NCI-H2081 treated with DMSO at 0.1 percent for 48 hours (cell line): ENCODE results near the gene SPECC1L.

ENCODE experiments used
- DNase-seq: peaks from one replicate; lab custom pipeline; 2025; lab: John Stamatoyannopoulos, UW

The SPECC1L gene

DNA sequence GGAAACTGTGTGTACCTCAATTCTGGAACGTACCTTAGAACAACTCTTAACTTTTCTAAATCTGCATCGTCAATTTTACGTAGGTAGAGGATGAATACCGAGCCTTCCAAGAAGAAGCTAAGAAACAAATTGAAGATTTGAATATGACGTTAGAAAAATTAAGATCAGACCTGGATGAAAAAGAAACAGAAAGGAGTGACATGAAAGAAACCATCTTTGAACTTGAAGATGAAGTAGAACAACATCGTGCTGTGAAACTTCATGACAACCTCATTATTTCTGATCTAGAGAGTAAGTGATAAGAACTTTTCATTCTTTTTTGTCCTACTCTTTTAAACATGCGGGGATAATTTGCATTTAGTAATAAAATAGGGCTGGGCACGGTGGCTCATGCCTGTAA, 53.5 kb downstream of the SPECC1L start:
- DNase-seq = no peak

DNA sequence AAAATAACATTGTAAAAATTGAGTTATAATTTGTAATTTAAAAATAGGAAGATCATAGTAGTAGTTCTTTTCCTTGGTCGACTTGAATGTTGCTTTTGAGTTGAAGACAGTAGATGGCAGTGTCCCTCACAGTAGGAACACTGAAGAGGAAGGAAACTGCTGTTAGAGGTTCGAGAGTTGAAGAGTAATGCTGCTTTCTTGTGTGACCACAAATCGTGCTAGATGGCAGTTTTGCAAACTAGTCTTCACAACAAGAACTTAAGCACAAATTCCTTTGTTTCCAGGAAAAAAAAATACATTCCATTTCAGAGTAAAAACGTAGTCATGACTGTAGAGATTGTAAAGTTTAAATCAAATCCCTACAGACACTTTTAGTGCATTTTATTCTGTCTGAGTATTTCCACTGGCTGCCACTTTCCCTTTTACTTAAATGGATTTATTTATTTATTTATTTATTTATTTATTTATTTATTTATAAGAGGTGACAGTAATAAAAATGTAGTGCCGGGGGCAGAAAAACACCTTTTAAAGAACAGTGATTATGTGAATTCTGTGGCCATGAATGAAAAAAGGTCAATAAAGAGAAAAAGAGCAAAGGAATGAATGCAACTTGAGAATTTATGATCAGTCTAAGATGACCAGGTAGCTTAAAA, 54.6 kb downstream of the SPECC1L start:
- DNase-seq = no peak

GRCh38 chr22:24326266-24326665, 55.6 kb downstream of the SPECC1L start:
- no peak for DNase-seq

- DNase-seq = no peak
These were observed 57.2 kb downstream of the SPECC1L start for GRCh38 chr22:24327832-24328231.

- DNase-seq = no peak
These were observed 58.8 kb downstream of the SPECC1L start for GRCh38 chr22:24329453-24329852.

- DNase-seq = no peak
These were observed 60.0 kb downstream of the SPECC1L start for GRCh38 chr22:24330636-24331035.

DNA sequence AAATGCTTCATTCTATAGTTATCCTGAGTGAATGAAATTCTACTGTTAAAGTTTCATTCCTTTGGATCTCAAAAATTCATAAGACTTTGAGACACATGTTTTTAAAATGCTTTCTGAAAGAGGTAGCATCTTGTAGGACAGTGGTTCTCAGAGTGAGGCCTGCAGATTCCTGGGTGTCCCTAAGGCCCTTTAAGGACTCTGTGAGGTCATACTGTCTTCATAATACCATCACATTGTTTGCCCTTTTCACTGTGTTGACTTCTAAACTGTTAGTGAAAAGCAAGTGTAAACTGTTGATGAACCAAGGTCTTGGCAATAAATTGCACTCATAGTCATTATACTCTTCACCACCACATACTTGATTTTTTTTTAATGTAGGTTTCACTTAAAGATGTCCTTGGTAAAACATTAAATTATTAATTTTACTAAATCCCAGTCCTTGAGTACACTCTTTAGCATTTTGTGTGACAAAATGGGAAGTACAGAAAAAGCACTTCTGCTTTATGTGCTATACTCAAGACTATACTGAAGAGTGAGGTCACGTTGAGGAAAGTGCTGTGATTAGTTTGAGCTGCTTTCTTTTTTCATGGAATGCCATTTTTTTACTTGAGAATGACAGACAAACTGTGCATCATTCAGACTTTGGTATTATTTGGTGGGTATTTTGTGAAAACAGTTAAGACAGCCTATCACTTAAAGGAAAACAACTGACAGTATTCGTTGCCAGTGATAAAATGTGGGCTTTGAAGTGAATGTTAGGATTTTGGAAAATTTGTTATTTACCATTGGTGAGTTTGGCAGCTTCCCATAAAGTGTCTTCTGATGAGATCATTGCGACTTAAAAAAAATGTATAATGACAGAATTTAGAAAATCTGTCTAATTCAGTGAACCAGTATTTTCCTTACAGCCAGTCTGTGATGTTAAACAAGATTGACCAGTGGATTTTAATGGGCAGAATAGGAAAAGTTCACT, 61.1 kb downstream of the SPECC1L start:
- no peak for DNase-seq

DNA sequence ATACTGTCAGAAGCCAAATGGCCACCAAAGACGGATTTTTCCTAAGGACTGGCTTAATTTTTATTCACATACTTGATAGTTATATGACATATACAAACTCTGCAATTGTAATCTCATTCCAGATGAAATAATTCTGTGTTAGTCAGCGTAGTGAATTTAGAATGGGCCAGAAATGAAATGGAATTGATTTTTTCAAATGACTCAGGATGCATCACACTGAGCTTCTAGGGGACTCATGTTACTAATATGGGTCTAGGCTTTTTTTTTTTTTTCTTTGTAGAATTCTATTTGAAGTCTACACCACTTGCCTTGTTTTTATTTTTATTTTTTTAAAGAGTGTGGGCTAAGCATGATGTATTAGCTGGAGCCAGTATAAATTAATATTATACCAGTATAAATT, 62.7 kb downstream of the SPECC1L start:
- DNase-seq = no peak

GRCh38 chr22:24335496-24335895, 64.9 kb downstream of the SPECC1L start:
- DNase-seq = no peak

- no peak for DNase-seq
These were observed 67.4 kb downstream of the SPECC1L start for GRCh38 chr22:24337894-24338645.

DNA sequence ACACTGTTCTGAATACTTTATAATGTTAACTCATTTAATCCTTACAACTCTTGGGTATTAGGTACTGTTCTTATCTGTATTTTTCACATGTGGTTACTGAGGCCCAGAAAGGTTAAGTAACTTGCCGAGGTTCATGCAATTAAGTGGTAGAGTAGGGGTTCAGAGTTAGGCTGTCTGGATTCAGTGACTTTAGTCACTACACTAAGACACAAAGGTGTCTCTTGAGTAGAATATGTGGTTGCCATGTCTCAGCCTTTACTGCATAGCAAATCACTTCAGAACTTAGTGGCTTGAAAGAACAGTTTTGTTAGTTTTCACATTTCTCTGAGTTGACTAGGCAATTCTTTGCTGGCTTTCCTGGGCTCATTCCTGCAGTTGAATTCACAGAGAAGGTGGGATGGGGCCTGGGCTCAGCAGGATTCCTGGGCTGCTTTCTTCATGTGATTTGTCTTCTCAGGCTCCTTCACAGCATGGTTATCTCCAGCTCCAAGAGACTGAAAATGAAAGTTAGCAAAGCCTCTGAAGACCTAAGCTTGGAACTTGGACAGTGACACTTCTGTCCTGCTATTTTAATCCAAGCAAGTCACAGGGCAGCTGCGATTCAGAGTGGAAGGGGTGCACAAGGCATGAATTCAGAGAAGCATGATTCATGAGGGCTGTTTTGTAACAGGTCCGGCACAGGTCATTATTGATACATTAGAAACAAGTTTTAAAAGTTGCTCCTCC, 68.3 kb downstream of the SPECC1L start:
- no peak for DNase-seq

- DNase-seq = no peak
These were observed 68.8 kb downstream of the SPECC1L start for GRCh38 chr22:24339452-24339747.

DNA sequence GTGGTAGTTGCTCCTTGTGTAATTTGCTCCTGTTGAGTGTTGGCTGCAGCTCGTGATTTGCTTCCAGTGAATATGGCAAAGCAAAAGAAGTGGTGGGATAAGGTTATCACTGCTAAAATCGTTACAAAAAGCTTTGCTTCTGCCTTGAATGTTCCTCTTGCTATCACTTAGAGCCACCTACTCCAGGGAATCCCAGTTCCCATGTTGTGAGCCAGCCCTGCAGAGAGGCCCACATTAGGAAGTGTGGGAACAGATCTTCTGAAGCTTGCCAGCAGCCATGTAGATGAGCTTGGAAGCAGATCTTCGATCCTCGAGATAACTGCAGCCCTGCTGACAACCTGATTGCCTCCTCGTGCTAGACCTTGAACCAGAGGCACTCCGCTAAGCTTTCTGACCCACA, 71.0 kb downstream of the SPECC1L start:
- DNase-seq = no peak

DNA sequence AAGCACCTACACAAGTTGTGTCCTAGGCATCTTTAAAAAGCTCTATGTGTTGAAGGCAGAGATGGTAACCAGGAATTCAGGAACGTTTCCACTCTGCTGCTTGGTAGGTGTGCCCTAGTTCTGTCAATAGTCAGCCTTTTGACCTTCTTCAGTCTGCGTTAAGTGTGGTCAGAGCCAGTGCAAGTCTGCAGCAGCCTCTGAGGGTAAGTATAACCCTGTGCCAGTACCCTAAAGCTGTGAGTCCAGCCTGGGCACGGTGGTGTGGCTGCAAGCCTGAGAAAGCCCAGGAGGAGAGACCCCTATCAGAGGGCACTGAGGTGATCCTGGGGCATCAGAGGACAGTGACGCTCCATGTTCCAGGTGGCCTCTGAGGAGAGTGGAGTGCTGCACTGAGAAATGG, 80.0 kb downstream of the SPECC1L start:
- no peak for DNase-seq

DNA sequence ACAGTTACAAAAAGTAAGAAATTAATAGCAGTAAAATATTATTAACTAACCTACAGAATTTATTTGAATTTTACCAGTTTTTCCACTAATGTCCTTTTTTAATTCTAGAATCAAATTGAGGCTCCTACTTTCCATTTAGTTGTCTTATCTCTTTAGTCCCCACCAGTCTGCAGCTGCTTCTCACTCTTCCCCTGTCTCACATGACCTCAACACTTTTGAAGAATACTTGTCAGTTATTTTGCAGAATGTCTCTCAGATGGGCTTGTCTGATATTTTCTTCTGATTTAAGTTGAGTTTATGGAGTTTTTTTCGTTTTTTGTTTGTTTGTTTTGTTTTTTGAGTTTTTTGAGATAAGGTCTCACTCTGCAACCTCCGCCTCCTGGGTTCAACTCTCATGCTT, 82.5 kb downstream of the SPECC1L start:
- no peak for DNase-seq

DNA sequence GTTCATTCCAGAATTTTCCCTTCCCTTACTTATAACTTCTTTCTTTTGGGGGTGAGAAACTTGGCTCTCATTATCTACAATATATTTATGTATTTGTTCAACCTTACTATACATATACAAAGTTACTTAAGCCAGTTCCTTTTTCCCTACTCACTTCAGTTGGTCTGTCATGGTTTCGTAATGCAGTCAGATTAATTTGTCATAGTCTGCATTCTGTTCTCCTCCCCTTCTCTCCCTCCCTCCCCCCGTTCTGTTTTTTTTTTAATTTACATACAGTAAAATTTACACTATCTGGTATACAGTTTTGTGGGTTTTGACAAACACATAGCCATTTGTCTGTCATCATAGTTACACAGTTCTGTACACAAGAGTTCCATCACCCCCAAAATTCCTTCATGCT, 84.9 kb downstream of the SPECC1L start:
- DNase-seq = no peak

GRCh38 chr22:24357547-24357946, 86.9 kb downstream of the SPECC1L start:
- DNase-seq = no peak

GRCh38 chr22:24358105-24358836, 87.6 kb downstream of the SPECC1L start:
- no peak for DNase-seq

- DNase-seq = no peak
These were observed 89.0 kb downstream of the SPECC1L start for GRCh38 chr22:24359452-24360120.

DNA sequence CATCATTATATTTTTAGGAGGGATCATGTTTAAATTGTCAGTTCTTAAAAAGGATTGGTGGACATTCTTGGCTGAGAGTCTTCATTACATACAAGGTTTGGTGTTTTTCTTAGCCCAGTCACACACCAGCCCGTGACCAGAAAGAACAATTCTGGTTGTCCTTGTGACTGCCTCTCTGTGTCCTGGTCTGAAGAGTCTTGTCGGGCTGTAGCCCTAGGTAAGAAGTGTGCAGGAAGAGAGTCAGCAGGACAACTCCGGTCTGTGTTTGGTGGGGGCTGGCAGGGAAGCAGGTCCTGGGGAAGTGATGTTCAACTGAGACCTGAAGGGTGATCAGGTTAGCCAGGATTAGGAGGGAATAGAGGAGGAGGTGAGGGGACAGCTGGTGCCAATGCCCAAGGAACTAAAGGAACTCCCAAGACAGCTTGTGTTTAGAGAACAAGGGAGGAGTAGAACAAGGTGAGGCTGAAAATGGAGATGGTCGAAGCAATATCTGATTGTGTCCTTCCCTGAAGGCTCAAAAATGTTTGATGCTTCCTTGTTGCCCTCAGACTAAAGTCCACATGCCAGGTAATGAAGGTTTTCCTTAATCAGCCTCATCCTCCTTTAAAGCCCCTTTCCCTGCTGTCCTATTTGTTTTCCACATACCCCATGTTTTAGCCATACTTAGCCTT, 91.5 kb downstream of the SPECC1L start:
- DNase-seq = no peak
